Activated CD8-positive, alpha-beta memory T cell treated with anti-CD3 and anti-CD28 coated beads, Interleukin-2, amount 10 ng/mL, durations not matched to agents 7 days and 5 days (primary cell): ENCODE results near the gene C1D. TPM values are rescaled to one million over a fixed set of nuclear protein-coding genes. Genes with fewer than 3 reads are reported as not detected.
"Not testable (repeated sequence)": the region's sequence is repeated elsewhere in the genome, so short reads cannot be mapped to it uniquely, and the experiment has no call there.

Experiments used
- ATAC-seq: fragments of 150-1000 bp; cut with Tn5 transposase; one replicate; pipeline ENCODE4 v1.10.0; 2021; ENCODE audit warnings: moderate library complexity
- CTCF ChIA-PET: fragments of 350-600 bp; sonication (Branson Sonifier 250); formaldehyde crosslinking; loops from one replicate; lab custom pipeline; 2021; ENCODE audit warnings: antibody characterized with exemption; lab: Charles Lee
- DNase-seq: peaks from one replicate; pipeline ENCODE4 v3.0.0-alpha.2; 2020
- H3K27ac Mint-ChIP-seq: one replicate; pipeline ENCODE4 v1.8.0; 2021; ENCODE audit warnings: mild to moderate bottlenecking, mixed read lengths
- H3K27me3 Mint-ChIP-seq: one replicate; pipeline ENCODE4 v1.8.0; 2021; ENCODE audit warnings: mixed read lengths
- H3K36me3 Mint-ChIP-seq: one replicate; pipeline ENCODE4 v1.8.0; 2021; ENCODE audit warnings: mild to moderate bottlenecking, mixed read lengths
- H3K4me1 Mint-ChIP-seq: one replicate; pipeline ENCODE4 v1.8.0; 2021; ENCODE audit warnings: mixed read lengths
- H3K4me3 Mint-ChIP-seq: one replicate; pipeline ENCODE4 v1.8.0; 2021; ENCODE audit warnings: mild to moderate bottlenecking, moderate library complexity, mixed read lengths
- H3K9me3 Mint-ChIP-seq: one replicate; pipeline ENCODE4 v1.8.0; 2022; ENCODE audit warnings: low read depth, mixed read lengths
- total RNA-seq, 2 experiments: library from RNA; stranded (reverse); gene quantifications; one replicate each; pipeline ENCODE4 v1.2.3, GENCODE V29; 2021

Gene C1D
- total RNA-seq, 2 experiments from 2014 or later = 22.1 to 24.1 TPM

DNA sequence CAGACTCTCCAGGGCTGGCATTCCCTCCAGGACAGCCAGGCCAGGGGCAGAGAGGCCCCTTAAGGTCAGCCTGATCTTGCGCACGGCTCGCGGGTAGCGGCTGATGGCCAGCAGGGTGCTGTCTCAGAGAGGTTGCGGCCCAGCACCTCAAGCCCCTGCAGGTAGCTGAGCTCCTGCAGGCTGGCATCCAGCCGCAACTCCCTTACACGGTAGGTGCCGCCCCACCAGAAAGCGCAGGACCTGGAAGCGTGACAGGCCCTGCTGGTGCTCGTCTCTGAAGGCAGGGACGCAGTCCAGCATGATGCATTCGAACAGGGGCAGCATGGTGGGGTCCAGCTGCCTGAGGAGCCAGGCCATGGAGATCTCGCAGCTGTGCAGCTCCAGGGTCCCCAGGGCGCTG is 38.9 kb downstream of the C1D start:
- H3K9me3 Mint-ChIP-seq = no peaks in the 10 kb centered on the region
- DNase-seq (no peak), ATAC-seq (no peak)
- no peaks in the 10 kb centered on the region for H3K36me3 Mint-ChIP-seq
- H3K4me1 Mint-ChIP-seq = no peaks in the 10 kb centered on the region
- H3K4me3 Mint-ChIP-seq = no peak overlapping the region
- CTCF ChIA-PET = no interaction called here
- H3K27me3 Mint-ChIP-seq = peaks cover 30% of the 10 kb centered on the region
- no peak overlapping the region for H3K27ac Mint-ChIP-seq

DNA sequence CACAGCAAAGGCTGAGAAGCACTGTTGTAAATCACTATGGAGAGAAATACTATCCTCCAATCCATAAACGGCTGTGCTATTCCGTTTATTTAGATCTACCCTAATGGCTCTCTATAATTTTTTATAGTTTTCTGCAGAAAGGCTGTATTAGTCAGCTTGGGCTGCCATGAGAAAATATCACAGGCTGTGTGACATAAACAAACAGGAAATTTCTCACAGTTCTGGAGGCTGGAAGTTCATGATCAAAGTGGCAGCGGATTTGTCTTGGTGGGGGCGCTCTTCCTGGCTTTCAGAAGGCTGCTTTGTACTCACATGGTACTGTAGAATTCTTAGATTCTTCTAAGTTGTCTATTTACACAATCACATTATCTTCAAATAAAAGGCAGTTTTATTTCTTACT is 44.1 kb downstream of the C1D start:
- Mint-ChIP-seq H3K36me3 (no peaks in the 10 kb centered on the region), H3K4me3 (no peak overlapping the region), H3K9me3 (no peaks in the 10 kb centered on the region), H3K27me3 (peaks cover 24% of the 10 kb centered on the region), H3K27ac (no peak overlapping the region), H3K4me1 (no peaks in the 10 kb centered on the region)
- ATAC-seq = no peak
- DNase-seq = no peak
- CTCF ChIA-PET = no interaction called here

DNA sequence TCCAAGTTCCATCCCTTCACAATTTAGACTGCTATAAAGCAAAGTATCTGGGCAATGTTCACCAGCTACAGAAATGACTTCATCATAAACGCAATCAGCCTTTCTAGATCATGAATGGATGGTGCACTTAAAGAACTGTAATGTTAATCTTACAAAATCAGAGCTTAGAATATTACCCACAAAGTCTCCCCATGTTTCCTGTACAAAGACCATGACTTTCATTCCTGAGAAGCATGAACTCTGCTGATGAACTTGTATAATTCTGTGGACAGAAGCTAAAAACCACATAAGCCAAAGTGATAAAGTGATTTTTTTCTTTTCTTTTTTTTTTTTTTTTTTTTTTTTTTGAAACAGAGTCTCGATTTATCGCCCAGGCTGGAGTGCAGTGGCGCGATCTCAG is 53.3 kb downstream of the C1D start:
- CTCF ChIA-PET = no interaction called here
- H3K4me1 Mint-ChIP-seq = peaks cover 3% of the 10 kb centered on the region
- no peak overlapping the region for H3K27ac Mint-ChIP-seq
- DNase-seq = no peak
- H3K4me3 Mint-ChIP-seq = no peak overlapping the region
- no peaks in the 10 kb centered on the region for H3K9me3 Mint-ChIP-seq
- H3K27me3 Mint-ChIP-seq = peaks cover 6% of the 10 kb centered on the region
- no peak for ATAC-seq
- H3K36me3 Mint-ChIP-seq = no peaks in the 10 kb centered on the region

DNA sequence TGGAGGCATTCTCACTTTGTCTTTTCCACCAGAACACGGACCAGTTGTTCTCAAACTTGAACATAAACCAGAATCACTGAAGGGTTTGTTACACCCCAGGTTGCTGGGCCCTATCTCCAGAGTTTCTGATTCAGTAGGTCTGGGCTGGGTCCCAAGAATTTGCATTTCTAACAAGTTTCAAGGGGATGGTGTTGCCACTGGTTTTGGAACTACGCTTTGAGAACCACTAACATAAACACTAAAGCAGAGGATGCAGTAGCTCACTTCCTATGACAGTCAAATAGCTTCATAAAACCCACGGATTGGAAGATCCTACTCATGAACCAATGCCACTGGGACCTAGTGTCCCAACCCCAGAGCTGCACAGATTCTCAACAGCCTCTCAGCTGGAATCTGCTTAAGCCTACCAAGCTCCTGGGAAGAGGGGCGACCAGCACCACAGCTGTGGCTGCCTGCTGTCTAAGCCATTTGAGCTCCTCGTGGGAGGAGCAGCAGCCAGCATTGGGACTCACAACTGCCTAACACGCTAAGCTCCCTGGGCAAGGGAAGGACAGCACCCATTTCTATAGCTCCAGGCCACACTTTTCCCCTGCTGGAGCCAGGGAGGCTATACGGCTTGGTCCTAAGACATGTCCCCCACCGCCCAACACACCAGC is 62.5 kb downstream of the C1D start:
- Mint-ChIP-seq H3K27me3 (peaks cover 17% of the 10 kb centered on the region), H3K36me3 (no peaks in the 10 kb centered on the region), H3K9me3 (no peaks in the 10 kb centered on the region), H3K4me3 (no peak overlapping the region), H3K4me1 (no peaks in the 10 kb centered on the region), H3K27ac (no peak overlapping the region)
- CTCF ChIA-PET = no interaction called here
- DNase-seq (no peak), ATAC-seq (no peak)

DNA sequence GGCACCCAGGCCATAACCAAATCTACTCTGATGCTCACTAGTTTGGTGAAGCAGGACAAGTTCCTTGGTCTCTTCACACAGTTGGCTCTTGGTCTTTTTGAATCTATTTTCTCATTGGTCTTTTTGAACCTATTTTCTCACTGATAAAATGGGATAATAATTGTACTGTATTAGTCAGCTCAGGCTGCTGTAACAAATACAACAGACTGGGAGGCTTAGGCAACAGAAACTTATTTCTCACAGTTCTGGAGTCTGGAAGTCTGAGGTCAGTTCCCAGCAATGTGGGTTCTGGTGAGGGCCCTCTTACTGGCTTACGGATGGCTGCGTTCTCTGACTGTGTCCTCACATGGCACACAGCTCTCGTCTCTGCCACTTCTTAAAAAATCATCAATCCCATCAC is 63.5 kb downstream of the C1D start:
- Mint-ChIP-seq H3K4me1 (no peaks in the 10 kb centered on the region), H3K36me3 (no peaks in the 10 kb centered on the region), H3K4me3 (no peak overlapping the region), H3K27me3 (peaks cover 17% of the 10 kb centered on the region), H3K9me3 (no peaks in the 10 kb centered on the region), H3K27ac (no peak overlapping the region)
- CTCF ChIA-PET = no interaction called here
- ATAC-seq = no peak
- DNase-seq = no peak

DNA sequence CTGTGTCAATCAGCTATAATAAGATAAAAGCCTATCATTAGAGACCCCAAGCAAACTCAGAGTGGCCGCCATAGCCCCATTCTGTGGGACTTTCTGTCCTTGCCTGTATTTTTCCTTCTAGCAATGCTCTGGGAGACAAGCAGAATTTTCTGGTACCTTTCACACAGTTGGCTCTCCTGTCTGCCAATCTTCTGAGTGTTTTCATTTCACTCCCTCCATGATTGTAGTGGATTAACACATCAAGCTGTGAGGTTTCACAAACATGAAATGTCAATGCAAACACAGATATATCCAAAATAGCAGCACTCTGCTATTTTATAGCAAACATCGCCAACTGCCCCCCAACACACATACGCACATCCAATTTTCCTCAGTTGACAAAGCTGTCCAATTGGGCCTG is 64.9 kb downstream of the C1D start:
- Mint-ChIP-seq H3K27me3 (peaks cover 8% of the 10 kb centered on the region), H3K4me3 (no peak overlapping the region), H3K9me3 (no peaks in the 10 kb centered on the region), H3K4me1 (no peaks in the 10 kb centered on the region), H3K27ac (no peak overlapping the region), H3K36me3 (no peaks in the 10 kb centered on the region)
- DNase-seq (no peak), ATAC-seq (no peak)
- CTCF ChIA-PET = no interaction called here

DNA sequence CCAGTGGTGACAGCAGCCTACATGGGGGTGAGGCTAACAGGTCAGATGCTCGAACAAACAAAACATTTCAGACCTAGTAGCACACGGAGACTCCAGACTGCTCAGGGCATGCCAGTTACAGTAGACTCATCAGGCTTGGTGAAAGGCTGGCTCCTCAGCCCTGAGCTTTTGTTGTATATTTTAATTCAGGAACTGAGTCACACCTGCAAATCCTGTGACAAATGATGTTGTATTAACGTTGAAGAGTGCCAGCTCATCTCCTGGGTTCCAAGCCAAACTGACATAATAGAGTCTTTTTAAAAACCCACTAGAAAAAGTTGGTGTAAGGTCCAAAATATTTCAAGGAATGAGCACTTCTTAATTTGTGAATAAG is 65.3 kb downstream of the C1D start:
- Mint-ChIP-seq H3K27ac (no peak overlapping the region), H3K36me3 (no peaks in the 10 kb centered on the region), H3K9me3 (no peaks in the 10 kb centered on the region), H3K4me3 (no peak overlapping the region), H3K27me3 (peaks cover 5% of the 10 kb centered on the region), H3K4me1 (no peaks in the 10 kb centered on the region)
- CTCF ChIA-PET = no interaction called here
- ATAC-seq (no peak), DNase-seq (no peak)

DNA sequence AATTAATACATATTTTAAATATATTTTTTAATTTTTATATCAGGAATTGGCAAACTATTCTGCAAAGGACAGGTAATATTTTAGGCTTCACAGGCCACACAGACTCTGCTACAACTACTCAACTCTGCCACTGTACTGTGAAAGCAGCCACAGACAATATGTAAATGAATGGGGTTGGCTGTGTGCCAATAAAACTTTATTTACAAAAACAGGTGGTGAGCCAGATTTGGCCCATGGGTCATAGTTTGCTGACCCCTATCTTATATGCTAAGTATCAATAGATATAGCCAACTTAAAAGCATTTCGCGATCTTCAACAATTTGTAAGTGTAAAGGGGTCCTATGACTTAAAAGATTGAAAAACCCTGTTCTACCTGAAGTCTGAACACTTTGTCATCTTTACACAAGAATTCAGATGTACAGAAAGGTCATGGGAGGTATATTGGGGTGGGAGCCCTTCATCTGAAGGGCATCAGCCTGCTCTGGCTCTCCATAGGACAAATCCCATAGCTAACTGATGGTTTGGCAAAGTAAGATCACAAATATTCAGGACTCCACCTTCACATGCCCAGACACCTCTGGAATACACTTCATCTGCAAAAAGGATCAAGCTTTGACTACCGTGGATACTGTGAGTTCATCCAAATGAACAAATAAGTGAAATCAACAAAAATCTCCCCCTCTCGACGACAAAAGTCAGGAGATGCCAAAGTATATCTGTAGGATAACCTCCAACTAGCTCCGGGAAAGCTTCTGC is 65.9 kb downstream of the C1D start:
- no peaks in the 10 kb centered on the region for H3K9me3 Mint-ChIP-seq
- ATAC-seq (no peak), DNase-seq (no peak)
- no peaks in the 10 kb centered on the region for H3K36me3 Mint-ChIP-seq
- H3K27me3 Mint-ChIP-seq = peaks cover 4% of the 10 kb centered on the region
- H3K27ac Mint-ChIP-seq = no peak overlapping the region
- no peak overlapping the region for H3K4me3 Mint-ChIP-seq
- CTCF ChIA-PET = no interaction called here
- H3K4me1 Mint-ChIP-seq = no peaks in the 10 kb centered on the region

DNA sequence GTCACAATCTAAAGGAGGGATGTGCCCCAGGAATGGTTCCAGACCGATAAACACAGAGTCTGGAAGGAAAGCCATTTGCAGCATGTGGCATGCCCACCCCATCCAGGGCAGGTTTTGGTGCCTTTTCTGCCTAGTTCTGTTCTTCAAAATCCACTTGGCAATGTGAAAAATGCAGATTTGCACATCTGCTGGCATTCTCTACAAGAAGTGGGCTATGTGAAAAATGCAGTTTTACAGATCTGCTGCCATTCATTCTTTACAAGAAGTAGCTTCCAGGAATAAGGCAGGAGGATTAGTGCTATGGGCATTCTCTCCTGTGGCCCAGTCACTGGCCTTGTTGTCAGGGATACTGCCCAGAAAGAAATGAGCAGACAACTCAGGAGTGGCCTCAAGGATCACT is 68.1 kb downstream of the C1D start:
- CTCF ChIA-PET = no interaction called here
- DNase-seq = no peak
- Mint-ChIP-seq H3K36me3 (no peaks in the 10 kb centered on the region), H3K9me3 (no peaks in the 10 kb centered on the region), H3K4me3 (no peak overlapping the region), H3K4me1 (no peaks in the 10 kb centered on the region), H3K27me3 (no peaks in the 10 kb centered on the region), H3K27ac (no peak overlapping the region)
- ATAC-seq = no peak

DNA sequence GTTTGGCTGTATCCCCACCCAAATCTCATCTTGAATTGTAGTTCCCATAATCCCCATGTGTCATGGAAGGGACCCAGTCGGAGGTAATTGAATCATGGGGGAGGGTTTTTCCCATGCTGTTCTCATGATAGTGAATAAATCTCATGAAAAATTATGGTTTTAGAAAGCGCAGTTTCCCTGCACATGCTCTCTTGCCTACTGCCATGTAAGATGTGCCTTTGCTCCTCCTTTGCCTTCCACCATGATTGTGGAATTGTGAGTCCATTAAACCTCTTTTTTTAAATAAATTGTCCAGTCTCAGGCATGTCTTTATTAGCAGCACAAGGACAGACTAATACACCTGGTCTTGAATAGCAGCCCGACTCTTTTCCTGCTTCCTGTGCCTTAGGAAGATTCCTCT is 68.7 kb downstream of the C1D start:
- H3K4me1 Mint-ChIP-seq, ATAC-seq, H3K27me3 Mint-ChIP-seq, DNase-seq, H3K4me3 Mint-ChIP-seq, H3K36me3 Mint-ChIP-seq, CTCF ChIA-PET, H3K9me3 Mint-ChIP-seq, H3K27ac Mint-ChIP-seq: not testable (repeated sequence)

DNA sequence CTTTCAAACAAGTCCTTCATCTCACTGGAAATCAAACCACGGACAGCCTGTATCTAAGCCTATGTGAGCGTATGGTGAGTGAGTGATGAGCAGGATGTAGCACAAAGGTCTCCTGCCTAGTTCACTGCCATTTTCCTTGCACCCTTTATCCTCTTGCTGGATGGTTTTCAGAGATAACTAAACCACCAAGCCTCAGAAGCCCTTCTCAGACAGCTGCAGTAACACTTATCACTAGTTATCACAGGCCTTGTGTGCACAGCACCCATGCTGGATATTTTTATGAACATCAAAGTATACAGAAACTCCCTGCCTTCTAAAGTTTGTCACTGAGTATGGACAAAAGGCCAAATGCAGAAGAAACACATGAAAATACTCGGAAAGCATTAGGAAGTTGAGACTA is 69.5 kb downstream of the C1D start:
- Mint-ChIP-seq H3K36me3 (no peaks in the 10 kb centered on the region), H3K27me3 (no peaks in the 10 kb centered on the region), H3K27ac (no peak overlapping the region), H3K4me3 (no peak overlapping the region), H3K9me3 (no peaks in the 10 kb centered on the region), H3K4me1 (no peaks in the 10 kb centered on the region)
- DNase-seq (no peak), ATAC-seq (no peak)
- CTCF ChIA-PET = no interaction called here

DNA sequence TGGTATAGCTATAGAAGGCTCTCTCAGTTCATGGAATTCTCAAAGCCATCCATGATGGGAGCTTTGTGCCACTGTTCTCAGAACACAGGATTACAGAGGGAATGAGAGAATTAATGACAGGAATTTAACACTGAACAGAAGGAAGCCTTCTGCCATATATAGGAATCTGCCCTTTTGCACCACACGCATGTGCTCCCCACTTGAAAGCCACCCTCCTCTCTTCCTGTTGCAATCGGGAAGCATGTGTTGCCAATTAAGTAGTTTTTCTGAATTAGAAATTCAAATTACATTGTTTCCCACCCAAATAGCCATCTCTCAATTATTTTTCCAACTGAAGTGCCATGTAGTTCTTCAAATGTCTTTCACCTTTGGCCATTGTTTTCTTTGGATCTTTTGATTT is 71.3 kb downstream of the C1D start:
- ATAC-seq = no peak
- CTCF ChIA-PET = no interaction called here
- H3K36me3 Mint-ChIP-seq = no peaks in the 10 kb centered on the region
- no peaks in the 10 kb centered on the region for H3K4me1 Mint-ChIP-seq
- no peaks in the 10 kb centered on the region for H3K9me3 Mint-ChIP-seq
- H3K4me3 Mint-ChIP-seq = no peak overlapping the region
- DNase-seq = no peak
- no peaks in the 10 kb centered on the region for H3K27me3 Mint-ChIP-seq
- no peak overlapping the region for H3K27ac Mint-ChIP-seq
